ENCODE results near the gene UBE2M. TPM values are rescaled to one million over a fixed set of nuclear protein-coding genes. Genes with fewer than 3 reads are reported as not detected.
"Not testable (repeated sequence)": the region's sequence is repeated elsewhere in the genome, so short reads cannot be mapped to it uniquely, and the experiment has no call there.

The UBE2M gene
- total RNA-seq, 1 donor from 2014 or later, result 33.6 TPM

- intact Hi-C loops (cut with DNase I), result no loop called here
- no peak for DNase-seq (ENCODE audit: extremely low spot score in 2 of 2)
- peaks cover 13% of the 10 kb centered on the region for H3K4me1 ChIP-seq
- H3K4me3 ChIP-seq, result no peak overlapping the region
- H3K27ac ChIP-seq, result no peak overlapping the region
- H3K36me3 ChIP-seq, result no peaks in the 10 kb centered on the region
- H3K27me3 ChIP-seq, result no peaks in the 10 kb centered on the region
- TF ChIP-seq CTCF (IDR thresholded peaks at IDR 0.05) (no peak), POLR2A (IDR thresholded peaks at IDR 0.05) (no peak), POLR2AphosphoS5 (IDR thresholded peaks at IDR 0.05; ENCODE audit: insufficient read depth in 1 of 2, low read depth in 1 of 2) (no peak)
- H3K9me3 ChIP-seq, result no peaks in the 10 kb centered on the region
Observed at GRCh38 chr19:58509731-58510083, 48.7 kb downstream of the UBE2M start.

GRCh38 chr19:58507602-58508223 lies 50.7 kb downstream of the UBE2M start:
- intact Hi-C loops (cut with DNase I); H3K36me3 ChIP-seq; H3K27me3 ChIP-seq; H3K4me1 ChIP-seq; DNase-seq (ENCODE audit: extremely low spot score in 2 of 2); H3K9me3 ChIP-seq; H3K4me3 ChIP-seq; H3K27ac ChIP-seq: not testable (repeated sequence)

Small RNA genes lying within 50 kb of the gene (microRNA-seq; reads per million reads assigned to microRNA genes)
- gene MIR6807 (ENCODE audit: borderline number of aligned reads, borderline replicate concordance), result not detected

Small RNA genes lying within 50 kb of the gene (small RNA-seq; reads per million reads assigned to genes)
- not detected for gene MIR6807
- gene RN7SL525P, result not detected

Other genes with a start within 250 kb of the UBE2M start
- gene ZSCAN22, start 231.6 kb downstream of the UBE2M start, total RNA-seq, result 3.9 TPM
- 48.9 TPM for gene A1BG, start 205.1 kb downstream of the UBE2M start, total RNA-seq
- gene ZNF497, start 195.9 kb downstream of the UBE2M start, total RNA-seq, result 3.4 TPM
- gene ZNF837, start 177.6 kb downstream of the UBE2M start, total RNA-seq, result 1.2 TPM
- gene RPS5, start 171.3 kb downstream of the UBE2M start, total RNA-seq, result 1,974 TPM
- 0.98 TPM for gene RNF225, start 163.0 kb downstream of the UBE2M start, total RNA-seq
- gene ZNF584, start 150.0 kb downstream of the UBE2M start, total RNA-seq, result 16.7 TPM
- 5.2 TPM for gene ZNF132, start 118.5 kb downstream of the UBE2M start, total RNA-seq
- 4.2 TPM for gene ZNF324B, start 107.0 kb downstream of the UBE2M start, total RNA-seq
- gene ZNF324, start 91.5 kb downstream of the UBE2M start, total RNA-seq, result 17.2 TPM
- gene ZNF446, start 82.3 kb downstream of the UBE2M start, total RNA-seq, result 10.6 TPM
- gene SLC27A5, start 46.6 kb downstream of the UBE2M start, total RNA-seq, result 35.8 TPM
- gene ZBTB45, start 38.8 kb downstream of the UBE2M start, total RNA-seq, result 14.0 TPM
- 274 TPM for gene TRIM28, start 14.5 kb downstream of the UBE2M start, total RNA-seq
- 76.4 TPM for gene CHMP2A, start 3.5 kb downstream of the UBE2M start, total RNA-seq
- gene MZF1, start 14.7 kb upstream of the UBE2M start, total RNA-seq, result 32.2 TPM